SK-N-SH (cell line): ENCODE data around the gene KIF15. TPM values are rescaled to one million over a fixed set of nuclear protein-coding genes. Genes with fewer than 3 reads are reported as not detected.

Source experiments
- CTCF ChIA-PET: fragments of 300-600, 350-600 bp; formaldehyde crosslinking; extraction: SDS; loops from one replicate; lab custom pipeline; 2021; lab: Yijun Ruan, JAX
- POLR2A ChIA-PET: fragments of 350-600 bp; sonication (Branson Sonifier 250); formaldehyde crosslinking; extraction: SDS; loops from one replicate; lab custom pipeline; 2020; ENCODE audit warnings: antibody characterized with exemption, inconsistent platforms; lab: Yijun Ruan, JAX
- DNase-seq: peaks from one replicate; pipeline ENCODE4 v3.0.0; 2012
- H2AFZ ChIP-seq: fragments of 200-600 bp; sonication (generic); 2 replicates; pipeline ENCODE4 v1.8.1; 2016; ENCODE audit warnings: antibody characterized with exemption, mild to moderate bottlenecking, low read depth
- H3F3A ChIP-seq: fragments of 200-600 bp; sonication (generic); replicated peaks from 2 replicates; pipeline ENCODE3; 2016; ENCODE audit warnings: antibody characterized with exemption, mild to moderate bottlenecking; ENCODE audit not compliant: insufficient read depth
- H3K27ac ChIP-seq, 2 experiments: fragments of 200-500 bp in 1 of 2; fragments of 200-600 bp in 1 of 2; sonication (Bioruptor generic) in 1 of 2; sonication (generic), shearing (Covaris generic) in 1 of 2; 2 replicates each; pipeline versions ENCODE4 v1.5.1 to v1.6.1; 2014 to 2016; ENCODE audit warnings: low read depth in 2 of 2, inconsistent platforms in 1 of 2, low read length in 1 of 2, mild to moderate bottlenecking in 1 of 2, mixed read lengths in 1 of 2
- H3K27me3 ChIP-seq: fragments of 200-600 bp; sonication (generic), shearing (Covaris generic); 2 replicates; pipeline ENCODE4 v1.6.1; 2016; ENCODE audit warnings: mixed run types; ENCODE audit not compliant: insufficient read depth
- H3K36me3 ChIP-seq, 2 experiments: fragments of 200-500 bp in 1 of 2; fragments of 200-600 bp in 1 of 2; sonication (Bioruptor generic) in 1 of 2; sonication (generic) in 1 of 2; replicated peaks in 1 of 2; 2 replicates each; pipeline versions ENCODE3 to v1.5.1; 2014 to 2016; ENCODE audit warnings: low read length in 1 of 2, mild to moderate bottlenecking in 1 of 2; ENCODE audit not compliant: insufficient read depth in 2 of 2, control insufficient read depth in 1 of 2
- H3K4me1 ChIP-seq, 2 experiments: fragments of 200-500 bp in 1 of 2; fragments of 200-600 bp in 1 of 2; sonication (Bioruptor generic) in 1 of 2; sonication (generic), shearing (Covaris generic) in 1 of 2; 2 replicates each; pipeline versions ENCODE4 v1.5.1 to v1.6.1; 2014 to 2016; ENCODE audit warnings: low read depth in 1 of 2, low read length in 1 of 2, mixed run types in 1 of 2; ENCODE audit not compliant: insufficient read depth in 2 of 2, control insufficient read depth in 1 of 2
- H3K4me2 ChIP-seq: fragments of 200-600 bp; sonication (generic), shearing (Covaris generic); 2 replicates; pipeline ENCODE4 v1.6.1; 2017; ENCODE audit warnings: mixed run types
- H3K4me3 ChIP-seq, 2 experiments: fragments of 200-500 bp in 1 of 2; fragments of 200-600 bp in 1 of 2; sonication (Bioruptor generic) in 1 of 2; sonication (generic), shearing (Covaris generic) in 1 of 2; 2 replicates each; pipeline versions ENCODE4 v1.5.1 to v1.8.1; 2014 to 2016; ENCODE audit warnings: low read depth in 2 of 2, inconsistent platforms in 1 of 2, low read length in 1 of 2, mild to moderate bottlenecking in 1 of 2, mixed read lengths in 1 of 2, moderate library complexity in 1 of 2
- H3K79me2 ChIP-seq: fragments of 200-600 bp; sonication (generic); 2 replicates; pipeline ENCODE4 v1.8.1; 2017; ENCODE audit warnings: mild to moderate bottlenecking; ENCODE audit not compliant: insufficient read depth
- H3K9ac ChIP-seq: fragments of 200-600 bp; sonication (generic); 2 replicates; pipeline ENCODE4 v1.6.1; 2017; ENCODE audit warnings: mixed run types
- H3K9me2 ChIP-seq: fragments of 200-600 bp; sonication (generic); 2 replicates; pipeline ENCODE4 v1.6.1; 2017; ENCODE audit warnings: mixed run types
- H3K9me3 ChIP-seq: fragments of 200-600 bp; sonication (generic); 2 replicates; pipeline ENCODE4 v1.6.1; 2017; ENCODE audit warnings: mixed run types, mild to moderate bottlenecking, moderate library complexity
- H4K20me1 ChIP-seq: fragments of 200-600 bp; sonication (generic); 2 replicates; pipeline ENCODE4 v1.6.1; 2017; ENCODE audit warnings: mild to moderate bottlenecking, mixed run types; ENCODE audit not compliant: insufficient read depth
- CHD2 ChIP-seq: fragments of 150-350 bp; IDR thresholded peaks from 2 replicates; pipeline ENCODE4 v1.6.1; 2018; ENCODE audit warnings: low read length; ENCODE audit not compliant: partially characterized antibody
- ELF1 ChIP-seq: IDR thresholded peaks from 2 replicates; pipeline ENCODE4 v1.4.0; 2012
- EP300 ChIP-seq, 2 experiments: IDR thresholded peaks; 2 replicates each; pipeline versions ENCODE4 v1.4.0 to v1.6.1; 2012; ENCODE audit warnings: borderline replicate concordance in 1 of 2, low read depth in 1 of 2, low read length in 1 of 2
- FOSL2 ChIP-seq: IDR thresholded peaks from 2 replicates; pipeline ENCODE4 v1.4.0; 2012; ENCODE audit warnings: low read depth, mild to moderate bottlenecking, moderate library complexity, borderline replicate concordance
- FOXM1 ChIP-seq: IDR thresholded peaks from 2 replicates; pipeline ENCODE4 v1.4.0; 2012; ENCODE audit warnings: low read depth, mild to moderate bottlenecking
- GABPA ChIP-seq: IDR thresholded peaks from 2 replicates; pipeline ENCODE4 v1.4.0; 2012; ENCODE audit warnings: low read depth, mild to moderate bottlenecking
- GATA2 ChIP-seq: sonication (generic); formaldehyde crosslinking; IDR thresholded peaks from 2 replicates; pipeline ENCODE4 v1.5.0; 2020; ENCODE audit warnings: mild to moderate bottlenecking, missing genetic modification reagents
- JUND ChIP-seq: IDR thresholded peaks from 2 replicates; pipeline ENCODE4 v1.4.0; 2012
- MEF2A ChIP-seq: IDR thresholded peaks from 2 replicates; pipeline ENCODE4 v1.4.0; 2012; ENCODE audit warnings: low read depth, borderline replicate concordance
- MXI1 ChIP-seq: IDR thresholded peaks from 2 replicates; pipeline ENCODE4 v1.6.1; 2012; ENCODE audit warnings: mild to moderate bottlenecking, low read depth, low read length, improper control_type of control experiment
- POLR2AphosphoS5 ChIP-seq: IDR thresholded peaks from 2 replicates; pipeline ENCODE4 v1.6.1; 2012; ENCODE audit warnings: low read depth, low read length
- RAD21 ChIP-seq: IDR thresholded peaks from 2 replicates; pipeline ENCODE4 v1.6.1; 2012; ENCODE audit warnings: mild to moderate bottlenecking, low read length
- RCOR1 ChIP-seq: fragments of 150-350 bp; IDR thresholded peaks from 2 replicates; pipeline ENCODE4 v1.6.1; 2017; ENCODE audit warnings: antibody characterized with exemption, low read length
- SIN3A ChIP-seq: IDR thresholded peaks from 2 replicates; pipeline ENCODE4 v1.6.1; 2012; ENCODE audit warnings: low read depth, mild to moderate bottlenecking, low read length, moderate library complexity, borderline replicate concordance
- SMC3 ChIP-seq: IDR thresholded peaks from 2 replicates; pipeline ENCODE4 v1.6.1; 2012; ENCODE audit warnings: low read depth, low read length, improper control_type of control experiment
- TAF1 ChIP-seq: IDR thresholded peaks from 2 replicates; pipeline ENCODE4 v1.6.1; 2012; ENCODE audit warnings: low read depth, mild to moderate bottlenecking, low read length, moderate library complexity, borderline replicate concordance
- TCF12 ChIP-seq: IDR thresholded peaks from 2 replicates; pipeline ENCODE4 v1.4.0; 2012
- TEAD4 ChIP-seq: IDR thresholded peaks from 2 replicates; pipeline ENCODE4 v1.4.0; 2012; ENCODE audit warnings: mild to moderate bottlenecking, borderline replicate concordance; ENCODE audit not compliant: insufficient read depth
- YY1 ChIP-seq: IDR thresholded peaks from 2 replicates; pipeline ENCODE4 v1.4.0; 2012; ENCODE audit warnings: low read depth, mild to moderate bottlenecking
- WGBS: methylation state at CpG from one replicate; pipeline ENCODE4 v1.1.6; 2017; ENCODE audit warnings: low lambda C conversion rate; 5-methylcytosine and 5-hydroxymethylcytosine counted together
- polyA plus RNA-seq, 3 experiments: library from polyadenylated mRNA; depleted of rRNA; stranded (reverse); fragments of >200 nt; gene quantifications; 2 replicates each; pipeline ENCODE4 v1.2.3, GENCODE V29; 2012
- TF ChIP-seq, protein P1 (sequence below): fragments of 200-600 bp; sonication (generic); IDR thresholded peaks from 2 replicates; pipeline ENCODE4 v1.6.1; 2017; ENCODE audit warnings: antibody characterized with exemption, mild to moderate bottlenecking, moderate library complexity
- TF ChIP-seq, protein P2 (sequence below): IDR thresholded peaks from 2 replicates; pipeline ENCODE4; 2012
- TF ChIP-seq, protein P3 (sequence below): IDR thresholded peaks from 2 replicates; pipeline ENCODE4 v1.4.0; 2012; ENCODE audit warnings: low read depth, borderline replicate concordance
- TF ChIP-seq, protein P4 (sequence below): fragments of 150-350 bp; IDR thresholded peaks from 2 replicates; pipeline ENCODE4 v1.6.1; 2017; ENCODE audit warnings: antibody characterized with exemption, low read length, low read depth, borderline replicate concordance
- TF ChIP-seq, protein P5 (sequence below): fragments of 150-350 bp; IDR thresholded peaks from 2 replicates; pipeline ENCODE4 v1.6.1; 2016; ENCODE audit warnings: mild to moderate bottlenecking, low read depth, low read length

The KIF15 gene
- polyA plus RNA-seq, 1 of the 3 experiments (the other 2 are of a cell fraction), result 2.3 TPM

DNA sequence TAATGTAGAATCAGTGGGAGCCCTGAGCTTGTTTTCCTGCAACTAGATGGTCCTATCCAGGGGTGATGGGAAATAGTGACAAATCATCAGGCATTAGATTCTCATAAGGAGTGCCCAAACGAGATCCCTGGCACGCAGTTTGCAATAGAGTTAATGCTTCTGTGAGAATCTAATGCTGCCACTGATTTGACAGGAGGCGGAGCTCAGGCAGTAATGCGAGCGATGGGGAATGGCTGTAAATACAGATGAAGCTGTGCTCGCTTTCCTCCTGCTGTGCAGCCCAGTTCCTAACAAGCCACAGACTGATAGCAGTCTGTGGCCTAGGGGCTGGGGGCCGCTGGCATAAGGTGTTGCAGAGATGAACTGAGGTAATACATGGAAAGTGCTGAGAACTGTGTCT is 71.8 kb downstream of the KIF15 start:
- CTCF ChIA-PET, result interaction anchor here (0.6 to 0.8 kb wide), 2 partner anchors 8 to 44 kb away, joined by 3 to 5 read pairs; no protein-coding TSS in a partner anchor
- peaks cover 17 to 46% of the 10 kb centered on the region in 2 experiments for H3K36me3 ChIP-seq

DNA sequence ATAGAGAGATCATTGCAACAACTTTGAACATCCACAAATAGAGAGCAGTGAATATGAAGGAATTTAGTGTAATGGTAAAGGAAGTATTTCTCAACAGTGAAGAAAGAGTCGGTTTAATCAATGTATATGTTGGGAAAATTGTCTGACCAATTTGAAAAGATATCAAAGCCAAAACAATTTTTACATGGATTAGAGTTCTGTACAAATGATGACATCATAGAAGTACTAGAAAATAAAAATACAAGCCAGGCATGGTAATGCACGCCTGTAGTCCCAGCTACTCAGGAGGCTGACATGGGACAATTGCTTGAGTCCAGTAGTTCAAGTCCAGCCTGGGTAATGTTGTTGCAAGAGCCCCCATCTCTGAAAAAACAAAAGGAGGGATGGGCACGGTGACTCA is 74.1 kb downstream of the KIF15 start:
- POLR2A ChIA-PET, result no interaction called here
- CTCF ChIA-PET, result interaction anchor here (1.8 kb wide), 1 partner anchor 10 kb away, joined by 5 read pairs; no protein-coding TSS in a partner anchor
- 98% methylated on average over 3 of the region's 3 CpGs for WGBS

More for the DNA sequence above, 71.8 kb downstream of the KIF15 start:
- H3K27ac ChIP-seq, result no peak overlapping the region
- peaks cover 6% of the 10 kb centered on the region for H3F3A ChIP-seq
- no peak for DNase-seq
- H3K9me3 ChIP-seq, result peaks cover 13% of the 10 kb centered on the region; the same call in 1 of the 2 replicates
- no peaks in the 10 kb centered on the region for H3K79me2 ChIP-seq
- TF ChIP-seq TAF1 (no peak), TCF12 (no peak), FOXM1 (no peak), FOSL2 (no peak)
- H3K9me2 ChIP-seq, result no peaks in the 10 kb centered on the region
- no peak overlapping the region for H3K4me3 ChIP-seq
- H3K4me1 ChIP-seq, result no peaks in the 10 kb centered on the region
- no peak overlapping the region for H3K9ac ChIP-seq
- no peaks in the 10 kb centered on the region for H4K20me1 ChIP-seq
- H2AFZ ChIP-seq, result no peak overlapping the region
- no peaks in the 10 kb centered on the region for H3K27me3 ChIP-seq
- no peak overlapping the region for H3K4me2 ChIP-seq
- WGBS, result 94% methylated on average over 7 of the region's 7 CpGs
- POLR2A ChIA-PET, result no interaction called here

More for the DNA sequence above, 74.1 kb downstream of the KIF15 start:
- Histone ChIP-seq H3K4me2 (no peak overlapping the region), H4K20me1 (no peaks in the 10 kb centered on the region), H3K79me2 (no peaks in the 10 kb centered on the region), H3K9ac (no peak overlapping the region), H3K9me2 (no peaks in the 10 kb centered on the region), H3F3A (no peaks in the 10 kb centered on the region), H3K27me3 (no peaks in the 10 kb centered on the region), H3K9me3 (peaks cover 13% of the 10 kb centered on the region; the same call in 1 of the 2 replicates), H3K4me3 (no peak overlapping the region), H3K4me1 (no peaks in the 10 kb centered on the region), H2AFZ (no peak overlapping the region), H3K27ac (no peak overlapping the region), H3K36me3 (peaks cover 7 to 47% of the 10 kb centered on the region in 2 experiments)
- TF ChIP-seq YY1 (no peak), MXI1 (no peak), EP300 (IDR thresholded peaks at IDR 0.05; ENCODE audit: borderline replicate concordance in 1 of 2, low read depth in 1 of 2, low read length in 1 of 2) (no peak), POLR2AphosphoS5 (no peak), GABPA (no peak), ELF1 (no peak), SMC3 (no peak), GATA2 (CRISPR knock-in tag) (no peak), RAD21 (no peak), RCOR1 (no peak), TEAD4 (no peak), MEF2A (no peak), CHD2 (no peak), SIN3A (no peak), JUND (no peak)
- TF ChIP-seq, protein P1, sequence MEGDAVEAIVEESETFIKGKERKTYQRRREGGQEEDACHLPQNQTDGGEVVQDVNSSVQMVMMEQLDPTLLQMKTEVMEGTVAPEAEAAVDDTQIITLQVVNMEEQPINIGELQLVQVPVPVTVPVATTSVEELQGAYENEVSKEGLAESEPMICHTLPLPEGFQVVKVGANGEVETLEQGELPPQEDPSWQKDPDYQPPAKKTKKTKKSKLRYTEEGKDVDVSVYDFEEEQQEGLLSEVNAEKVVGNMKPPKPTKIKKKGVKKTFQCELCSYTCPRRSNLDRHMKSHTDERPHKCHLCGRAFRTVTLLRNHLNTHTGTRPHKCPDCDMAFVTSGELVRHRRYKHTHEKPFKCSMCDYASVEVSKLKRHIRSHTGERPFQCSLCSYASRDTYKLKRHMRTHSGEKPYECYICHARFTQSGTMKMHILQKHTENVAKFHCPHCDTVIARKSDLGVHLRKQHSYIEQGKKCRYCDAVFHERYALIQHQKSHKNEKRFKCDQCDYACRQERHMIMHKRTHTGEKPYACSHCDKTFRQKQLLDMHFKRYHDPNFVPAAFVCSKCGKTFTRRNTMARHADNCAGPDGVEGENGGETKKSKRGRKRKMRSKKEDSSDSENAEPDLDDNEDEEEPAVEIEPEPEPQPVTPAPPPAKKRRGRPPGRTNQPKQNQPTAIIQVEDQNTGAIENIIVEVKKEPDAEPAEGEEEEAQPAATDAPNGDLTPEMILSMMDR, result no peak
- TF ChIP-seq, protein P2, sequence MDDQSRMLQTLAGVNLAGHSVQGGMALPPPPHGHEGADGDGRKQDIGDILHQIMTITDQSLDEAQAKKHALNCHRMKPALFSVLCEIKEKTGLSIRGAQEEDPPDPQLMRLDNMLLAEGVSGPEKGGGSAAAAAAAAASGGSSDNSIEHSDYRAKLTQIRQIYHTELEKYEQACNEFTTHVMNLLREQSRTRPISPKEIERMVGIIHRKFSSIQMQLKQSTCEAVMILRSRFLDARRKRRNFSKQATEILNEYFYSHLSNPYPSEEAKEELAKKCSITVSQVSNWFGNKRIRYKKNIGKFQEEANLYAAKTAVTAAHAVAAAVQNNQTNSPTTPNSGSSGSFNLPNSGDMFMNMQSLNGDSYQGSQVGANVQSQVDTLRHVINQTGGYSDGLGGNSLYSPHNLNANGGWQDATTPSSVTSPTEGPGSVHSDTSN, result no peak
- TF ChIP-seq, protein P3, sequence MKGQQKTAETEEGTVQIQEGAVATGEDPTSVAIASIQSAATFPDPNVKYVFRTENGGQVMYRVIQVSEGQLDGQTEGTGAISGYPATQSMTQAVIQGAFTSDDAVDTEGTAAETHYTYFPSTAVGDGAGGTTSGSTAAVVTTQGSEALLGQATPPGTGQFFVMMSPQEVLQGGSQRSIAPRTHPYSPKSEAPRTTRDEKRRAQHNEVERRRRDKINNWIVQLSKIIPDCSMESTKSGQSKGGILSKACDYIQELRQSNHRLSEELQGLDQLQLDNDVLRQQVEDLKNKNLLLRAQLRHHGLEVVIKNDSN, result no peak
- TF ChIP-seq, protein P4, sequence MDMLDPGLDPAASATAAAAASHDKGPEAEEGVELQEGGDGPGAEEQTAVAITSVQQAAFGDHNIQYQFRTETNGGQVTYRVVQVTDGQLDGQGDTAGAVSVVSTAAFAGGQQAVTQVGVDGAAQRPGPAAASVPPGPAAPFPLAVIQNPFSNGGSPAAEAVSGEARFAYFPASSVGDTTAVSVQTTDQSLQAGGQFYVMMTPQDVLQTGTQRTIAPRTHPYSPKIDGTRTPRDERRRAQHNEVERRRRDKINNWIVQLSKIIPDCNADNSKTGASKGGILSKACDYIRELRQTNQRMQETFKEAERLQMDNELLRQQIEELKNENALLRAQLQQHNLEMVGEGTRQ, result no peak
- TF ChIP-seq, protein P5, sequence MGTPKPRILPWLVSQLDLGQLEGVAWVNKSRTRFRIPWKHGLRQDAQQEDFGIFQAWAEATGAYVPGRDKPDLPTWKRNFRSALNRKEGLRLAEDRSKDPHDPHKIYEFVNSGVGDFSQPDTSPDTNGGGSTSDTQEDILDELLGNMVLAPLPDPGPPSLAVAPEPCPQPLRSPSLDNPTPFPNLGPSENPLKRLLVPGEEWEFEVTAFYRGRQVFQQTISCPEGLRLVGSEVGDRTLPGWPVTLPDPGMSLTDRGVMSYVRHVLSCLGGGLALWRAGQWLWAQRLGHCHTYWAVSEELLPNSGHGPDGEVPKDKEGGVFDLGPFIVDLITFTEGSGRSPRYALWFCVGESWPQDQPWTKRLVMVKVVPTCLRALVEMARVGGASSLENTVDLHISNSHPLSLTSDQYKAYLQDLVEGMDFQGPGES, result no peak
- no peak for DNase-seq
